Osteocyte (in vitro differentiated cells): ENCODE data around the gene ZBTB49. TPM values are rescaled to one million over a fixed set of nuclear protein-coding genes. Genes with fewer than 3 reads are reported as not detected.

ENCODE experiments used
- DNase-seq: peaks from one replicate; pipeline ENCODE4 v3.0.0; 2021; ENCODE audit warnings: mixed read lengths; ENCODE audit not compliant: unreplicated experiment; ENCODE audit errors: extremely low spot score
- H3K27ac Mint-ChIP-seq: one replicate; pipeline ENCODE4 v1.8.0; 2021; ENCODE audit warnings: mild to moderate bottlenecking, mixed read lengths; ENCODE audit not compliant: unreplicated experiment
- H3K27me3 Mint-ChIP-seq: one replicate; pipeline ENCODE4 v1.8.0; 2021; ENCODE audit warnings: mixed read lengths; ENCODE audit not compliant: unreplicated experiment
- H3K36me3 Mint-ChIP-seq: one replicate; pipeline ENCODE4 v1.8.0; 2021; ENCODE audit warnings: mixed read lengths; ENCODE audit not compliant: unreplicated experiment
- H3K4me1 Mint-ChIP-seq: one replicate; pipeline ENCODE4 v1.8.0; 2021; ENCODE audit warnings: mixed read lengths; ENCODE audit not compliant: unreplicated experiment
- H3K4me3 Mint-ChIP-seq: one replicate; pipeline ENCODE4 v1.8.0; 2021; ENCODE audit warnings: mild to moderate bottlenecking, moderate library complexity, mixed read lengths; ENCODE audit not compliant: unreplicated experiment
- H3K9me3 Mint-ChIP-seq: one replicate; pipeline ENCODE4 v1.8.0; 2021; ENCODE audit warnings: mixed read lengths; ENCODE audit not compliant: unreplicated experiment
- CTCF ChIP-seq: fragments of 200-600 bp; sonication (generic); IDR thresholded peaks from 2 replicates; pipeline ENCODE4 v1.5.0; 2021; ENCODE audit warnings: antibody characterized with exemption, mild to moderate bottlenecking, moderate library complexity
- total RNA-seq: library from RNA; stranded (reverse); gene quantifications from 2 replicates; pipeline ENCODE4 v1.2.1, GENCODE V29; 2021

The ZBTB49 gene
- total RNA-seq, 1 donor from 2014 or later: 6.4 TPM

DNA sequence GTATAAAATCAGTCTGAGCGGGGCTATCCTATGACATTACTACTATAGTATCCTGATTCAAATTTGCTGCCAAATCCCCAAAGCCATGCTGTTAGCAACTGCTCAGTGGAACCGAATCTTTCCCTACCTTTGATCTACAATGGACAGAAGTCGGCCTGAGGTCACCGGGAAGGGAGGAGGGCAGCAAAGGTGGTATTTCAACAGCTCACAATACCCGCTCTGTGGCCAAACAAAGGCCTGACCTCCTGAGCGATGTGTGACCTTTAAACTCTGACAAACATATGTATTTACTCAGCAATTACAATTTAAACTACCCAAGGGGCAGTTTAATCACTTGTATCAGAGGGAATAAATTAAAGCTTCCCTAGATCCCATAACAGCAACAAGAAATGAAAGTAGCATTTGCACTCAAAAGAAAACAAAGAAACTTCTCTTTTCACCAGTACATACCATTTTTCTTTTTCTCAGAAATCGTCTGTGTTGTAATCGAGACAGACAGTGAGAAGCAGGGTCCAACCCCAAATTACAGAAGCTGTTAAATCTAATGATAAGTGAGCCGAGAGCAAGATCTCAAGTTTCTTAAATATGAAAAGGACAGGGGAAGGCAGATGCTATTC is 30.5 kb upstream of the ZBTB49 start:
- Mint-ChIP-seq H3K4me1 (peaks cover 2% of the 10 kb centered on the region), H3K36me3 (no peaks in the 10 kb centered on the region), H3K4me3 (no peak overlapping the region), H3K9me3 (no peaks in the 10 kb centered on the region), H3K27me3 (peaks cover 8% of the 10 kb centered on the region), H3K27ac (no peak overlapping the region)
- no peak for TF ChIP-seq CTCF
- DNase-seq: no peak

DNA sequence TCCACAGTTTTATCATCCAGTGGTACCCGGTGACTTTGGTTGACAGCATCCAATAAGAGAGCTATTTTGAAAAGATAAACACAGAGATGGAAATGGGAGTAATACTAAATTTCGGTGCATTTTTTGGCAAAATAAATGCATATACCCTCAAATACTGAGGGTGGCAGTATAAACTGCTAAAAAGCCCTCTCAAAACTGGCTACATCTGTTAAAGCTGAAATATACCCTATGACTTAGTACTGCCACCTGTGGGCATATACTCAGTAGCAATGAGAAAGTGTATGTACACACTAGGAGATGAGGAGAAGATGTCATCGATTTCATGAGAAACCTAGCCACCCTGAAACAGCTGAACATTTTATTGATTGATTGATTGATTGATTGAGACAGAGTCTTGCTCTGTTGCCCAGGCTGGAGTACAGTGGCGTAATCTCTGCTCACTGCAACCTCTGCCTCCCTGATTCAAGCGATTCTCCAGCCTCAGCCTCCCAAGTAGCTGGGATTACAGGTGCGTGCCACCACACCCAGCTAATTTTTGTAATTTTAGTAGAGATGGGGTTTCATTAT is 29.8 kb upstream of the ZBTB49 start:
- Mint-ChIP-seq H3K27me3 (peaks cover 5% of the 10 kb centered on the region), H3K27ac (no peak overlapping the region), H3K4me1 (peaks cover 2% of the 10 kb centered on the region), H3K4me3 (no peak overlapping the region), H3K36me3 (no peaks in the 10 kb centered on the region), H3K9me3 (no peaks in the 10 kb centered on the region)
- peak; percentile 57 for TF ChIP-seq CTCF
- DNase-seq: no peak

DNA sequence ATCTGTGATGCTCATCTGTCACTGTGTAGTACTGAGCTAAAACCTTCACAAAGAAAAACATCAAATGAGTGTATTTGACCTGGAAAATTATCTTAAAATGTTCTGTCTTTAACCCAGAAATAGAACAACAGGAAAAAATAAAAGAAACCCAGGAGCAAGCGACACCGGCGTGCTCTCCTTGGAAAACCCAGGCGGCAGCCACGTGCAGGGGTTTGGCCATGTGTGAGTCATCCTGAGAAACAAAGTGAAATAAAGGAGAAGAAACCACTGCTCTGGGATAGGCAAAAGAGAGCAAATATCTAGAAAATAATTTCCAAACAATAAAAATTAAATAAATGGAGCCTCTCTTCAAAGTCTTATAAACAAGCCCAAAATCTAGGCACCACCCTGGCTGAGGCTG is 22.1 kb upstream of the ZBTB49 start:
- Mint-ChIP-seq H3K36me3 (peaks cover 20% of the 10 kb centered on the region), H3K9me3 (no peaks in the 10 kb centered on the region), H3K4me3 (no peak overlapping the region), H3K4me1 (no peaks in the 10 kb centered on the region), H3K27ac (no peak overlapping the region), H3K27me3 (peaks cover 4% of the 10 kb centered on the region)
- no peak for DNase-seq
- no peak for TF ChIP-seq CTCF

DNA sequence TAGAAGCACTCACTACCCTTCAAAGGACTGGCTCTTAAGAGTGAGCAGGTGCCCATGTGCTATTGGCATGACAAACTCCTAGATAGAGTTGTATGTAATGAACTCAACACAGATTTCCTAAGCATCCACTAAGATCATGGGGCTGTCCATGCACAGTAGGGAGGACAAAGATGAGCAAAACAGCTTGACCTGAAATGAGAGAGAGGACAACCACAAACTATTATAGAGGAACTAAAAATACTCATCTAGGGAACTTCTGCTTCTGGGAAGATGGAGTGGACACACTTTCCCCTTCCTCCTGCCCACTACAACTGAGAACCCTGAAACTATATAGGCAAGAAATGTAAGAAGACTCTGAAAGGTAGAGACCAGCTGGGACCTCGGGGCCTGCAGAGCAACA is 21.3 kb upstream of the ZBTB49 start:
- Mint-ChIP-seq H3K4me1 (no peaks in the 10 kb centered on the region), H3K4me3 (no peak overlapping the region)
- no peak for DNase-seq

GRCh38 chr4:4269331-4269731 is 20.7 kb upstream of the ZBTB49 start:
- no peak for DNase-seq
- Mint-ChIP-seq H3K9me3 (no peaks in the 10 kb centered on the region), H3K27ac (peak overlapping the region; percentile 10), H3K4me1 (no peaks in the 10 kb centered on the region), H3K36me3 (peaks cover 30% of the 10 kb centered on the region), H3K27me3 (peaks cover 3% of the 10 kb centered on the region), H3K4me3 (no peak overlapping the region)
- no peak for TF ChIP-seq CTCF

More for the DNA sequence above, 21.3 kb upstream of the ZBTB49 start:
- Mint-ChIP-seq H3K36me3 (peaks cover 26% of the 10 kb centered on the region), H3K27ac (no peak overlapping the region), H3K9me3 (no peaks in the 10 kb centered on the region), H3K27me3 (peaks cover 3% of the 10 kb centered on the region)
- no peak for TF ChIP-seq CTCF
